GM21737 (cell line): ENCODE data around the gene SCAI.

Source experiments
- ATAC-seq: cut with Tn5 transposase; IDR thresholded peaks from one replicate; pipeline ENCODE4 v1.9.1; 2021; ENCODE audit warnings: mild to moderate bottlenecking, moderate library complexity; ENCODE audit not compliant: unreplicated experiment

The SCAI gene

DNA sequence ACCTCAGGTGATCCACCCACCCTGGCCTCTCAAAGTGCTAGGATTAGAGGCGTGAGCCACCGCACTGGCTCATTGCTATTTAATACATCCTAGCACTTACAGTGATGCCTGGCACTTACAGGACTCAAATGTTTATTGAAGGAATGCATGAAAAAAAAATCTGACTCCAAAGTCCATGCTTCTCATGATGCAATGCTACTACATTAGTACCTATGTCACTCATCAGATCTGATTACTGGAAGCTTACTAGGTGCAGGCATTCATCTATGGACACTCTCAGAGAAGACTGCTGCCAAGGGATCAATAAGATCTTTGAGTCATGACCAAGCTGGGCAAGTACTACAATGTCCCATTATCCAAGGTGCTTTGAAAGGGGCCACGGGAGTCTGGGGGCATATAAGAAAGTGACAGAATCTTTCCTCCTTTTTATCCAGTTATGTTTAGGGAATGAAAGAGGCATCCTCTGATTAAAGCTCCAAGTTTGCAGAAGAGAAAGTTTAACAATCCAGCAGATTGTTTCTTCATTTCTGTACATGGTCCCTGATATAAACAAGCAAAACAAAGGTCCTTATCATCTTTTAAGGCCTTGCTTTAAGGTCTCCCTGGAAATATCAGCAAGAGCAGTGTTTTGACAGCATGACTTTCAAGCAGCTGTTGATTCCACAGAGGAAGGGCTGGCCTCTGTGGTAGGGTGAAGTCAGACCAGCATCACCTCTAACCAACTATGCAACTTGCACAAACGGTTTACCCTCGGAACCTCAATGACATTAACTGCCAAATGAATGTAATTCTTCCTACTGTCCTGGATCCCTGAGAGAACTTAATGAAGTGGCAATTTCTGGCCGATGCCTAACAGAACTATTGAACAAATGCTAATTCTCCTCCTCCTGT lies 245.5 kb downstream of the SCAI start:
- no peak for ATAC-seq

DNA sequence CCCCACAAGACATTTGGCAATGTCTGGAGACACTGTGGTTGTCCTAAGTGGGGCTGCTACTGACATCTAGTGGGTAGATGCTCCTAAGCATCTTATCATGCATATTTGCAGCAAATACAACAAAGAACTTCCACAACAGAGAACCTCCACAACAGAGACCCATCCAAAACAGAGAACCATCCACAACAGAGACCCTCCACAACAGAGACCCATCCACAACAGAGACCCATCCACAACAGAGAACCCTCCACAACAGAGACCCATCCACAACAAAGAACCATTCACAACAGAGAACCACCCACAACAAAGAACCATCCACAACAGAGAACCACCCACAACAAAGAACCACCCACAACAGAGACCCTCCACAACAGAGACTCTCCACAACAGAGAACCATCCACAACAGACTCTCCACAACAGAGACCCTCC lies 248.6 kb downstream of the SCAI start:
- no peak for ATAC-seq

DNA sequence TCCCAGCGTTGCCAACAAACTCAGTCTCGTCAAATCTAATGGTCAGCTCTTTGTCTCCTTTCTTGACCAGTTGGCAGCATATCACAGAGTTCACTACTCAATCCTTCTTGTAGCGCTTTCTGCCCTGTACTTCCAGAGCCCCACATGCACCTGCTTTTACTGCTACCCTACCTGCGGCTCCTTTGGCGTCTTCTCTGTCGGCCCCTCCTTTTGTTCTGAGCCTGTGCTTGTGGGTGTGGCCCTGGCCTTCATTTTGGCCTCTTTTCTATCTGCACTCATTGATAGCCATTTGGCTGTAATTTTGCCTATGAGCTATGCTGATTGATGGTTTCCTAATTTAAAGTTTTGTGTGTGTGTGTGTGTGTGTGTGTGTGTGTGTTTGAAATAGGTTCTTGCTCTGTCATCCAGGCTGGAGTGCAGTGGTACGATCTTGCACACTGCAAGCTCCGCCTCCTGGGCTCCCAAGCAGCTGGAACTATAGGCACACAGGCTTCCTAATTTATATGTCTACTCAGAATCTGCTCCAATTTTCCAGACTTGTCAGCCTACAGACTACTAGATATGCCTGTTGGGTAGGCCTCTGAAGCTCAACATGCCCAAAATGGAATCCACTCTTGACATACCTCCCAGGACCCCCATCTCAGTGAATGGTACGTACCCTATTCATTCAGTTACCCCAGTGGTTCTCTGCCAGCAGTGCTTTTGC lies 249.1 kb downstream of the SCAI start:
- no peak for ATAC-seq
